GM15510 (cell line): ENCODE data around the gene NDRG3.

Source experiments
- POLR2A ChIP-seq: IDR thresholded peaks from 3 replicates; pipeline ENCODE4 v1.6.1; 2011; ENCODE audit warnings: borderline replicate concordance; ENCODE audit not compliant: insufficient read length; ENCODE audit errors: extremely low read depth

The NDRG3 gene

DNA sequence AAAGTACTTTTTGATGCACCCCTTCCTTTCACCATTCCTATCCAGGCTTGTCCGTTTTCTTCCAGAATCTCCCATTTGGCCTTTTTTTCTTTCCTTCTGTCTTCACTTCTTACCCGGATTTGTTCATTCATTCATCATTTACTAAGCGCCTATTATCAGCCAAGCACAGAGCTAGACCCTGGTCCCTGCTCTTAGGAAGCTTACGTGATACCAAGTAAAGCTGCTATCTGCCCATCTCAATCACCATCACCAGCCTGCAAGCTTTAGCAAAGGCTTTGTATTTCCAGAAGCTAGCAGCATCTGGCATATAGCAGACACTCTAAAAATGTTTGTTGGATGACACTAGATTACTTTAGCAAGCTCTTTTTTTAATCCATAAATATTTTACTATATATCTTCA lies 4.8 kb downstream of the NDRG3 start:
- TF ChIP-seq POLR2A = no peak

GRCh38 chr20:36737183-36737499 lies 8.7 kb downstream of the NDRG3 start:
- TF ChIP-seq POLR2A = no peak

DNA sequence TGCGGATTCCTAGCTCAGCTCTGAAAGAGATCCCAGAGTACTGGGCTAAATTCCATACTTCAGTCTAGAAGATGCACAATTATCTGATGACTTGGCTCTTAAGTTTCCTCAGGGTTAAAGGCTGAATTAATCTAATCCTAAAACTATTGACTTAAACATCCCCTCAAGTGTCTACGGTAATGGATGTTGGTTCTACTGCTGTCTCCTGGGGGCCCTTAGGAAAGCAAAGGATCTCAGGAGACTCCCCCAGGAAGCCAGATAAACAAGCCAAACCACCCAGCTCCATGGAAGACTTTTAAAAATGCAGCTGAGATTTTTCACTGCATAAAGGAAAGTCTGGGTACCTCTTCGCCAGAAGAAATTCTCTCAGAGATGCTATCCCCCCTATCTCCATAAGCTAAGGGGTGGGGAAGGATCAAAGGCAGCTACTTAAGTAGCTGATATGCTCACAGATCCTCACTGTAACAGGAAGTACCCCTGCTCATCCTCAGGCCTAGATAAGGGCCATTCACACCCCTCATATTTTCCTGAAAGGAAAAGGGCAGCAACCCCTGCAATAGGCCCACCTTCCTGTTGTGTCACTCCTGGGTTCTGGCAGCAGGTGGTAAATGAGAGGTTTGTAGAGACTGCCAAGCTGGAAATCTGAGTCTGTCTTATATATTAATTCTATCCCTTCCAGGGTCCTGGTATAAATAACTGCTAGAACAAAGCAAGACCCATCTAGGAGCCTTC lies 9.3 kb downstream of the NDRG3 start:
- no peak for TF ChIP-seq POLR2A

GRCh38 chr20:36732456-36732855 lies 13.4 kb downstream of the NDRG3 start:
- TF ChIP-seq POLR2A = no peak

DNA sequence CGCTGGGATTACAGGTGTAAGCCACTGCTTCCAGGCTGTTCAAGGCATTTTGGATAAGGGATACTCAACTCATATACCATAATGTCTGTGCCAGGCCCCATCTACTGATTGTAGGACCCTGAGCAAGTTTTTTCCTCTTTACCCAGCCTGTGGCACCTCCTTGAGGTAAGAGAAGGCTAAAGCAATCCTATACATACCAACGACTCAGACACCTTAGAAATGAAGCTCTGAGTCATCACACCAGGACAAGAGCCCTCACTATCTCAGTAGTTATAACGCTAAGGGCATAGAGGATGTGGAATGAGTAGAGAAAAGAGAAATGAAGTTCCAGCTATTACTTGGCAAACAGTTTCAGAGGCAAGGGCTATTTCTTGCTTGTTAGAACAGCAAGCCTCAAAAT lies 16.9 kb downstream of the NDRG3 start:
- no peak for TF ChIP-seq POLR2A

- no peak for TF ChIP-seq POLR2A
Measured at GRCh38 chr20:36726168-36726567, 19.7 kb downstream of the NDRG3 start.

- no peak for TF ChIP-seq POLR2A
Measured at GRCh38 chr20:36720510-36720909, 25.4 kb downstream of the NDRG3 start.

GRCh38 chr20:36717657-36718056 lies 28.2 kb downstream of the NDRG3 start:
- TF ChIP-seq POLR2A = no peak

- TF ChIP-seq POLR2A = no peak
Measured at GRCh38 chr20:36717021-36717420, 28.9 kb downstream of the NDRG3 start.

GRCh38 chr20:36712775-36713174 lies 33.1 kb downstream of the NDRG3 start:
- no peak for TF ChIP-seq POLR2A

GRCh38 chr20:36709126-36709525 lies 36.8 kb downstream of the NDRG3 start:
- no peak for TF ChIP-seq POLR2A

DNA sequence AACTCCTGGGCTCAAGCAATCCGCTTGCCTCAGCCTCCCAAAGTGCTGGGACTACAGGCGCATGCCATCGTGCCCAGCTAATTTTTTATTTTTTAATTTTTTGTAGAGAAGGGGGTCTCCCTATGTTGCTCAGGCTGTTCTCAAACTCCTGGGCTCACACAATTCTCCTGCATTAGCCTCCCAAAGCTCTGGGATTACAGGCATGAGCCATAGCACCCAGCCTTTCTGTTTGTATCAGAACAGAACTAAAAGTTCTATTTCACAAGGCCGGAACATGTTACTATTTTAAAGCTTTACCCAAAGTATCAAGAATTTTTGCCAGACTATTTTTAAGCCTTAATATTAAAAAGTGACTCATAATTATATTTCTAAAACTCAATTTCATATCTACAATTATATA lies 42.4 kb downstream of the NDRG3 start:
- TF ChIP-seq POLR2A = no peak

DNA sequence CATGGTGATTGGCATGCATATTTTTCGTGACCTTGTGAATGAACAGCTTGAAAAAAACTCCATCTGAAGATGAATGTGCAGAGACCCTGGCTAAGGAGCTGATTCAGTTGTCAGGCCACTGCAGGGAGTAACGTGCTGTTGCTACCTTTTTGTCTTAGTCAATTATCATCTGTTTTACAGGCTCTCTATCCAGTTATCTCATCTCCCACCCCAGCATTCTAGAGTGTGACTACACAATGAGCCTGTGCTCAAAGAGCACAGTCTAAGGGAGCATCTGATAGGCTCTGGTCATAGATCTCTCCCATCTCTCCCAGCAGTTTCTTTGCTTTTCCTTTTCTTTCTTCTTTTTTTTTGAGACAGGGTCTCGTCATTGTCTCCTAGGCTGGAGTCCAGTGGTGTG lies 45.5 kb downstream of the NDRG3 start:
- TF ChIP-seq POLR2A = no peak

DNA sequence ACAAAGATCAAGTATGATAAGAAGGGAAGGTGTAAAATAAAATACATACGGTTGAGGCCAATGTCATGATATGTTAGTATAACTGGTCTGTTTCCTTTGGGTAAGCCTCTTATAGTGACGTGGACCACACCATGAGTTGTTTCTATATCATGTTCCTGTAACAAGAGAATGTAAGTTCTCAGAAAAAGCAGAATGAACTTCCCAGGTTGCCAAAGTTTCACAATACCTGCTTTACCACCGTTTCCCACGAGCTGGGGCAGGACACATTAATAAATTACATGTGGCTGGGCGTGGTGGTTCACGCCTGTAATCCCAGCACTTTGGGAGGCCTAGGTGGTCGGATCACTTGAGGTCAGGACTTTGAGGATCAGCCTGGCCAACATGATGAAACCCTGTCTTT lies 57.3 kb downstream of the NDRG3 start:
- TF ChIP-seq POLR2A = no peak

DNA sequence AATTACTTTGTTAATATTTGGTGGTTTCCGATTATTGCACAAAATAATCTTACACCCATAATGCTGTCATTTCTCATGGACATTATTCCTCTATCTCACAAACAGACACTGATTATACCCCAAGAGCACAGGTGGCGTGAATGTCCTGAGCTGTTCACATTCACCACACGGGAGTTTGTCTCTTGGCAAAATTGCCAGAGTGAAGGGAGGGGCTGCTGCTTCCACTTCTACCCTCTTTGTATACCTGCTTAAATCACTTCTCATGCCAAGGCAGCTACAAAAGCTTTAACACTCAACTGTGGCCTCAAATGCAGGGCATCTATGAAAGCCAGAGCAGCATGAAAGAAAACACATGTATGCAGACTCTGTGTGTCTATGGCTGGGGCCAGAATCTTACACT lies 58.0 kb downstream of the NDRG3 start:
- TF ChIP-seq POLR2A = no peak

DNA sequence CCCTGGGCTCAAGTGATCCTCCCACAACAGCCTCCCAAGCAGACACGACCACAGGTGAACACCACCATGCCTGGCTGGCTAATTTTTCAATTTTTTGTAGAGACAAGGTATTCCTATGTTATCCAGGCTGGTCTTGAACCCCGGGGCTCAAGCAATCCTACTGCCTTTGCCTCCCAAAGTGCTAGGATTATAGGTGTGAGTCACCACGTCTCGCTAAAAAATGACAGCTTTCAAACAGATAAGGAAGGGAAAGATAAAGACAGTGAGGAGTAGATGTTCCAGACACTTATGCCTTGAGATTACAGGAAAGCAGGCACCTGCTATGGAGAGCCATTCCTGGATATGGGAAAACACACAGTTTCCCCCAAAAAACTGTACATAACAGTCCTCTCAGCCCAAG lies 58.9 kb downstream of the NDRG3 start:
- no peak for TF ChIP-seq POLR2A

DNA sequence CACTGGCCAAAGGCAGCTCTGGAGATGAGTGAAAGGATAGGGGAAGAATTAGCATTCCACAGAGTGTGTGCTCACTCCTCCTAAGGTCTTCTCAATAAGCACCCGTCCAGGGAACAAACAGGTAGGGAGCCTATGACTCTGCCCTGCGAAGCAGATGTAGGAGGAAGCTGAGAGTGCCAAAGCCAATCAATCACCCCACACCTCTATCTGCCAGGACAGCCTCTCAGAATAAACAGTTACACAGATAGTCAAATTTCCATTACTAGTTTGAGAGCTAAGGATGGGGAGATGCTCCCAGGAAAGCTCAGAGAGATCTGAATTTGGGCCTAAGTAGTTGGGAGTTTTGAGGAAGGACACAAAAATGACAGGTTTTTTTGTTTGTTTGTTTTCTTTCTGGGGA lies 59.4 kb downstream of the NDRG3 start:
- TF ChIP-seq POLR2A = no peak

DNA sequence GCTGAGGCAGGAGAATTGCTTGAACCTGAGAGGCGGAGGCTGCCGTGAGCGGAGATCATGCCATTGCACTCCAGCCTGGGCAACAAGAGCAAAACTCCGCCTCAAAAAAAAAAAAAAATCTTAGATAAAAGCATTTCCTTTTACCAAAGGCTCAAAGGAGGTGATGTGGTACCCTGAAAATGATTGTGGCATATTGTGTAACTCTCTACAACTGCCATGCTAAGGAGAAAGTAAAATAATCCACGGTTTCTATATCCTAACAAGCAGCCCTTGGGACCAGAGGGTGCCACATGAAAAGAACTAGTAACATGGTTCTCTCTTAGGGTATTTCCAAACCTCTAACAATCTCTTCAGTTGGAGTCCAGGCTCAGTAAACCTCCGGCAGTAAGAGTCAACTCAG lies 61.1 kb downstream of the NDRG3 start:
- no peak for TF ChIP-seq POLR2A

GRCh38 chr20:36682311-36682710 lies 63.6 kb downstream of the NDRG3 start:
- no peak for TF ChIP-seq POLR2A

- no peak for TF ChIP-seq POLR2A
Measured at GRCh38 chr20:36677422-36677771, 68.5 kb downstream of the NDRG3 start.
